Stimulated activated CD4-positive, alpha-beta T cell treated with anti-CD3 and anti-CD28 coated beads, Interleukin-4, amount 100 ng/mL, for 24 hours (primary cell): Measurements from ENCODE around the gene ATP8B1.
"Not testable (repeated sequence)": the region's sequence is repeated elsewhere in the genome, so short reads cannot be mapped to it uniquely, and the experiment has no call there.

Source experiments
- DNase-seq: peaks from one replicate; pipeline ENCODE4 v3.0.0-alpha.2; 2020

ATP8B1 gene

GRCh38 chr18:57803103-57803969 lies at the start of gene ATP8B1:
Gene ATP8B1, minus strand, starts transcription at chr18:57803315. Its CDS starts 71,508 bp downstream, at chr18:57731807.
- no peak for DNase-seq

- DNase-seq = no peak
Observed at GRCh38 chr18:57850063-57850462, 46.9 kb upstream of the ATP8B1 start.

GRCh38 chr18:57848374-57848773 lies 45.3 kb upstream of the ATP8B1 start:
- DNase-seq = not testable (repeated sequence)

GRCh38 chr18:57847431-57847830 lies 44.3 kb upstream of the ATP8B1 start:
- not testable (repeated sequence) for DNase-seq

GRCh38 chr18:57846258-57846657 lies 43.1 kb upstream of the ATP8B1 start:
- no peak for DNase-seq

- no peak for DNase-seq
Observed at GRCh38 chr18:57845605-57846074, 42.5 kb upstream of the ATP8B1 start.

GRCh38 chr18:57844319-57844718 lies 41.2 kb upstream of the ATP8B1 start:
- DNase-seq = no peak

- no peak for DNase-seq
Observed at GRCh38 chr18:57843386-57843785, 40.3 kb upstream of the ATP8B1 start.

- no peak for DNase-seq
Observed at GRCh38 chr18:57841568-57841967, 38.5 kb upstream of the ATP8B1 start.

- no peak for DNase-seq
Observed at GRCh38 chr18:57839942-57840381, 36.8 kb upstream of the ATP8B1 start.

GRCh38 chr18:57837917-57838548 lies 34.9 kb upstream of the ATP8B1 start:
- peak; percentile 67 for DNase-seq

- DNase-seq = no peak
Observed at GRCh38 chr18:57836557-57836956, 33.4 kb upstream of the ATP8B1 start.

GRCh38 chr18:57835904-57836303 lies 32.8 kb upstream of the ATP8B1 start:
- no peak for DNase-seq

GRCh38 chr18:57834616-57835015 lies 31.5 kb upstream of the ATP8B1 start:
- DNase-seq = no peak

- DNase-seq = peak; percentile 30
Observed at GRCh38 chr18:57833441-57834101, 30.5 kb upstream of the ATP8B1 start.

GRCh38 chr18:57832730-57833129 lies 29.6 kb upstream of the ATP8B1 start:
- DNase-seq = no peak

GRCh38 chr18:57831597-57832377 lies 28.7 kb upstream of the ATP8B1 start:
- no peak for DNase-seq

GRCh38 chr18:57827646-57828045 lies 24.5 kb upstream of the ATP8B1 start:
- no peak for DNase-seq

- DNase-seq = no peak
Observed at GRCh38 chr18:57826252-57826651, 23.1 kb upstream of the ATP8B1 start.

- not testable (repeated sequence) for DNase-seq
Observed at GRCh38 chr18:57820583-57820982, 17.5 kb upstream of the ATP8B1 start.

- no peak for DNase-seq
Observed at GRCh38 chr18:57819671-57820460, 16.8 kb upstream of the ATP8B1 start.

GRCh38 chr18:57819119-57819518 lies 16.0 kb upstream of the ATP8B1 start:
- no peak for DNase-seq
